OCI-LY1 (cell line): ENCODE measurements around the gene INSM1.

Experiments
- H2AFZ ChIP-seq: fragments of 200-600 bp; sonication (generic), shearing (Covaris generic); 2 replicates; pipeline ENCODE4 v1.6.0; 2014; ENCODE audit warnings: antibody characterized with exemption, mild to moderate bottlenecking, low read length
- H3F3A ChIP-seq: fragments of 200-600 bp; sonication (generic), shearing (Covaris generic); 2 replicates; pipeline ENCODE4 v1.6.0; 2014; ENCODE audit warnings: mild to moderate bottlenecking, antibody characterized with exemption, low read length, moderate library complexity; ENCODE audit not compliant: insufficient read depth
- H3K27ac ChIP-seq: fragments of 200-600 bp; sonication (generic); 2 replicates; pipeline ENCODE4 v1.5.1; 2014; ENCODE audit warnings: low read length, mixed run types, mild to moderate bottlenecking, low read depth; ENCODE audit not compliant: poor library complexity, severe bottlenecking
- H3K27me3 ChIP-seq: fragments of 200-600 bp; sonication (generic); 2 replicates; pipeline ENCODE4 v1.6.0; 2014; ENCODE audit warnings: antibody characterized with exemption, mild to moderate bottlenecking, low read length, moderate library complexity; ENCODE audit not compliant: insufficient read depth
- H3K36me3 ChIP-seq: fragments of 200-600 bp; sonication (generic); 2 replicates; pipeline ENCODE4 v1.6.1; 2014; ENCODE audit warnings: mild to moderate bottlenecking, antibody characterized with exemption, low read length, moderate library complexity, mixed read lengths; ENCODE audit not compliant: insufficient read depth
- H3K4me1 ChIP-seq: fragments of 200-600 bp; sonication (generic); 2 replicates; pipeline ENCODE4 v1.5.1; 2014; ENCODE audit warnings: mild to moderate bottlenecking, low read length, moderate library complexity; ENCODE audit not compliant: insufficient read depth, severe bottlenecking
- H3K4me2 ChIP-seq: fragments of 200-600 bp; sonication (generic), shearing (Covaris generic); 2 replicates; pipeline ENCODE4 v1.6.1; 2014; ENCODE audit warnings: low read length
- H3K4me3 ChIP-seq: fragments of 200-600 bp; sonication (generic); 2 replicates; pipeline ENCODE4 v1.5.1; 2014; ENCODE audit warnings: low read length, low read depth, mild to moderate bottlenecking, mixed read lengths; ENCODE audit not compliant: poor library complexity, severe bottlenecking
- H3K79me2 ChIP-seq: fragments of 200-600 bp; shearing (Covaris generic); 2 replicates; pipeline ENCODE4 v1.6.1; 2016; ENCODE audit warnings: mixed run types, low read length, mixed read lengths; ENCODE audit not compliant: insufficient read depth
- H3K9ac ChIP-seq: fragments of 200-600 bp; sonication (generic), shearing (Covaris generic); 2 replicates; pipeline ENCODE4 v1.6.1; 2014; ENCODE audit warnings: mild to moderate bottlenecking, low read length, mixed read lengths
- H3K9me2 ChIP-seq: fragments of 200-600 bp; sonication (generic), shearing (Covaris generic); 2 replicates; pipeline ENCODE4 v1.6.1; 2014; ENCODE audit warnings: low read depth, mild to moderate bottlenecking, low read length, mixed read lengths
- H3K9me3 ChIP-seq: fragments of 200-600 bp; shearing (Covaris generic); 2 replicates; pipeline ENCODE4 v1.6.1; 2014; ENCODE audit warnings: low read length, mixed read lengths
- H4K20me1 ChIP-seq: fragments of 200-600 bp; sonication (generic), shearing (Covaris generic); 2 replicates; pipeline ENCODE4 v1.6.0; 2016; ENCODE audit warnings: mild to moderate bottlenecking, low read length; ENCODE audit not compliant: insufficient read depth
- EZH2 ChIP-seq: fragments of 200-600 bp; sonication (generic), shearing (Covaris generic); IDR thresholded peaks from 2 replicates; pipeline ENCODE4 v1.8.0; 2017; ENCODE audit warnings: borderline replicate concordance, mixed run types, mild to moderate bottlenecking, antibody characterized with exemption, low read length, moderate library complexity, mixed read lengths
- TF ChIP-seq, protein P1 (sequence below): fragments of 200-600 bp; sonication (generic), shearing (Covaris generic); IDR thresholded peaks from 2 replicates; pipeline ENCODE4 v1.5.1; 2017; ENCODE audit warnings: mild to moderate bottlenecking, antibody characterized with exemption, low read length, moderate library complexity, mixed read lengths

Gene INSM1, protein sequence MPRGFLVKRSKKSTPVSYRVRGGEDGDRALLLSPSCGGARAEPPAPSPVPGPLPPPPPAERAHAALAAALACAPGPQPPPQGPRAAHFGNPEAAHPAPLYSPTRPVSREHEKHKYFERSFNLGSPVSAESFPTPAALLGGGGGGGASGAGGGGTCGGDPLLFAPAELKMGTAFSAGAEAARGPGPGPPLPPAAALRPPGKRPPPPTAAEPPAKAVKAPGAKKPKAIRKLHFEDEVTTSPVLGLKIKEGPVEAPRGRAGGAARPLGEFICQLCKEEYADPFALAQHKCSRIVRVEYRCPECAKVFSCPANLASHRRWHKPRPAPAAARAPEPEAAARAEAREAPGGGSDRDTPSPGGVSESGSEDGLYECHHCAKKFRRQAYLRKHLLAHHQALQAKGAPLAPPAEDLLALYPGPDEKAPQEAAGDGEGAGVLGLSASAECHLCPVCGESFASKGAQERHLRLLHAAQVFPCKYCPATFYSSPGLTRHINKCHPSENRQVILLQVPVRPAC

DNA sequence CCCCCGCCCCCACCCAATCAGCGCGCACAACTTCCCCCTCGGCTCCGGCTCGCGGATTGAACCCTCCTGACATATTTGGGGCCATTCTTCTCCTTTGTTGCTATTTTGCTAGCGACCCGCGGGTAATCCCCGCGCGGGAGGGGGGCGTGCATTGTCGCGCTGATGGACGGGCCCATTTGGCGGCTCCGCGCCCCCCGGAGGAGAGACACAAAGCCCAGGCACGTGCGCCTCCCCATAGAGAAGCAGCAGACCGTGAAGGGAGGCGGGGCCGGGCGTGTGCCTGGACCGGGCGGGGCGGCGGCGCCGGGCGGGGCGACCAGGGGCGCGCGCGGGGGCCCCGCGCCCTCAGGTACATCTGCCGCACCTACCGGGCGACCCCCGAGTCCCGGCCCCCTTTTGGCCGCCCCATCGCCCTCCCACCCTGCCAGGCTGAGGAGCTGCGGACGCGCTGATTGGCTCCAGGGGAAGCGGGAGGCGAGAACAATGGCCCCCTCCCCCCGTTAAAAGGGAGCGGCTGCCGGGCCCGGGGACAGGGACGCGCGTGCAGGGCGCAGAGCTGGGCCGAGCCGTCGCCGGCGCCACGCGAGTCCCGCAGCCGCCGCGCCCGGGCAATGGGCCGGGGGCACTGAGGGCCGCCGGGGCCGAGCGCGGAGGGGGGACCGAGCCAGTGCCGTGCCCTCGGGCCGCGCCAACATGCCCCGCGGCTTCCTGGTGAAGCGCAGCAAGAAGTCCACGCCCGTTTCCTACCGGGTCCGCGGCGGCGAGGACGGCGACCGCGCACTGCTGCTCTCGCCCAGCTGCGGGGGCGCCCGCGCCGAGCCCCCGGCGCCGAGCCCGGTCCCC is at the start of gene INSM1:
TSS of gene INSM1 (plus strand) at position 530 of the 843 bp plus-strand sequence. CDS start at position 694, 164 bp downstream.
- Histone ChIP-seq H3K4me3 (peak within 1 kb of the TSS; percentile 43), H2AFZ (no peak within 1 kb of the TSS), H3K9ac (no peak within 1 kb of the TSS), H3K79me2 (no peaks in the 10 kb centered on the region), H3K9me2 (no peaks in the 10 kb centered on the region), H3K27ac (no peak within 1 kb of the TSS), H3F3A (no peaks in the 10 kb centered on the region), H3K27me3 (peaks cover 4% of the 10 kb centered on the region; the same call in 1 of the 2 replicates), H3K4me2 (peak within 1 kb of the TSS; percentile 57), H3K9me3 (no peaks in the 10 kb centered on the region), H4K20me1 (no peaks in the 10 kb centered on the region), H3K4me1 (no peaks in the 10 kb centered on the region), H3K36me3 (no peaks in the 10 kb centered on the region)
- no peak for TF ChIP-seq EZH2
- TF ChIP-seq, protein P1, sequence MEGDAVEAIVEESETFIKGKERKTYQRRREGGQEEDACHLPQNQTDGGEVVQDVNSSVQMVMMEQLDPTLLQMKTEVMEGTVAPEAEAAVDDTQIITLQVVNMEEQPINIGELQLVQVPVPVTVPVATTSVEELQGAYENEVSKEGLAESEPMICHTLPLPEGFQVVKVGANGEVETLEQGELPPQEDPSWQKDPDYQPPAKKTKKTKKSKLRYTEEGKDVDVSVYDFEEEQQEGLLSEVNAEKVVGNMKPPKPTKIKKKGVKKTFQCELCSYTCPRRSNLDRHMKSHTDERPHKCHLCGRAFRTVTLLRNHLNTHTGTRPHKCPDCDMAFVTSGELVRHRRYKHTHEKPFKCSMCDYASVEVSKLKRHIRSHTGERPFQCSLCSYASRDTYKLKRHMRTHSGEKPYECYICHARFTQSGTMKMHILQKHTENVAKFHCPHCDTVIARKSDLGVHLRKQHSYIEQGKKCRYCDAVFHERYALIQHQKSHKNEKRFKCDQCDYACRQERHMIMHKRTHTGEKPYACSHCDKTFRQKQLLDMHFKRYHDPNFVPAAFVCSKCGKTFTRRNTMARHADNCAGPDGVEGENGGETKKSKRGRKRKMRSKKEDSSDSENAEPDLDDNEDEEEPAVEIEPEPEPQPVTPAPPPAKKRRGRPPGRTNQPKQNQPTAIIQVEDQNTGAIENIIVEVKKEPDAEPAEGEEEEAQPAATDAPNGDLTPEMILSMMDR: no peak

DNA sequence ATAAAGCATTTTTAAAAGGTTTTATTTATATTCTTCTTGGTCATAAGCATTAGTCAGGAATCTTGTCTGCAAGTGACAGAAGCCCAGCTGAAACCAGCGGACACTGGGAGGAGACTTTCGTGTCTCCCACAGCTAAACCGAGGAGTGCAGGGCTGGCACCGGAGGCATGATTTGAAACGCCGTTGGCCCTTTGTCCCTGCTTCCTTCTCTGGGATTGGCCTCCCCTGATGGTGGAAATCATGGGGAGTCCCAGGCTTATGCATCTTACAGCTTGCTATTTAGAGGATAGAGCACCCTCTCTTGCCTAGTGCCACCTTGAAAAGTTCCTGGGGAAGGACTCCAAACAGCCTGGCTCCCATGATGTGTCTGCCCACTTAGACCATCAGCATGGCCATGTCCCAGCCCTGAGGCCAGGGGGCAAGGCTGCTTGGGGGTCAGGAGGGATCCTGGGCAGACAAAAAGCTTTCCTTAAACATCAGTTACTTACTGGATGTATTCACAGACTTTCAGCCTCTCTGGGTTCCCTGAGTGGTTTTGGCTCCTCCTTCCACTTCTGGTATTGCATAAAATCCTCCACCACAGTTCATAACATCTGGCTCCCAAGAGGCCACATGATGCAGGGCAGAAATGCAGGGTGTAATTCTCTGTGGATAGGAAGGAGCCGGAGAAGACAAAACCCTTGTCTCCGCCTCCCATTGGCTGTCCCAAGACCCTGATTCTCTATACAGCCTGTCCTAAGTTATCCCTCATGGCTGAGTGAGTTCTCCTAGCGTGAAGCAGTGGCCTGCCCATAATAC is 49.3 kb upstream of the INSM1 start:
- Histone ChIP-seq H3K4me1 (no peaks in the 10 kb centered on the region), H3K27ac (no peak overlapping the region)

More for the DNA sequence above, 49.3 kb upstream of the INSM1 start:
- H3K36me3 ChIP-seq: no peaks in the 10 kb centered on the region
- no peaks in the 10 kb centered on the region for H4K20me1 ChIP-seq
- H3K9me3 ChIP-seq: no peaks in the 10 kb centered on the region
- TF ChIP-seq, protein P1: no peak
- no peak for TF ChIP-seq EZH2
- H2AFZ ChIP-seq: no peak overlapping the region
- H3K79me2 ChIP-seq: no peaks in the 10 kb centered on the region
- no peak overlapping the region for H3K9ac ChIP-seq
- no peak overlapping the region for H3K4me3 ChIP-seq
- no peaks in the 10 kb centered on the region for H3F3A ChIP-seq
- H3K4me2 ChIP-seq: no peak overlapping the region
- no peaks in the 10 kb centered on the region for H3K9me2 ChIP-seq
- H3K27me3 ChIP-seq: no peaks in the 10 kb centered on the region
